ENCODE data around the gene HIVEP1.
A peak's percentile ranks its signal among the peaks of the same experiment; 100 is the strongest.

The HIVEP1 gene

DNA sequence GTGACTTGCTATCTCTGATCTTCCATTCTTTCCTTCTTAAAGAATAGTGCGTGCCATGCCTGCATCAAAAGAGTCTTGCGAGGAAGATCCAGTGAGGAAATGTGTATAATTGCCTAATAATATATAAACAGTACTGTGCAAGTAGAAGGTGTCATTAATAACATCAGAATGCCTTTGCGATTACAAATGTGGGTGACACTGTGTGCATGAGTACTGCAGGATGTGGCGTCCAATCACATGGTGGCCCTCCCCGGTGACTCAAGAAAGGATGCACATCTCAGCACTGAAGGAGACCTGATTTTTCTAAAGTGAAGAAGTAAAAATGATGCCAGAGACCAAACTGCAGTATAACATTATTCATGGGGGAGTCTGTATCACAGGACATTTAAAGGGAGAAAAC, 170.6 kb downstream of the HIVEP1 start:
- no peak for DNase-seq (ENCODE audit: insufficient read length, low spot score)
- no peak for TF ChIP-seq POLR2AphosphoS5 (IDR thresholded peaks at IDR 0.05; ENCODE audit: low read depth, low read length)
- no peak for TF ChIP-seq TAF1 (IDR thresholded peaks at IDR 0.05; ENCODE audit: low read depth, low read length)
- TF ChIP-seq PAX5 (IDR thresholded peaks at IDR 0.05; ENCODE audit: insufficient read depth, low read length, severe bottlenecking): no peak
- TF ChIP-seq POLR2A (IDR thresholded peaks at IDR 0.05; ENCODE audit: low read depth, low read length): no peak
- TF ChIP-seq POU2F2 (IDR thresholded peaks at IDR 0.05; ENCODE audit: low read depth, low read length): no peak
- peak; percentile 51 for FAIRE-seq

DNA sequence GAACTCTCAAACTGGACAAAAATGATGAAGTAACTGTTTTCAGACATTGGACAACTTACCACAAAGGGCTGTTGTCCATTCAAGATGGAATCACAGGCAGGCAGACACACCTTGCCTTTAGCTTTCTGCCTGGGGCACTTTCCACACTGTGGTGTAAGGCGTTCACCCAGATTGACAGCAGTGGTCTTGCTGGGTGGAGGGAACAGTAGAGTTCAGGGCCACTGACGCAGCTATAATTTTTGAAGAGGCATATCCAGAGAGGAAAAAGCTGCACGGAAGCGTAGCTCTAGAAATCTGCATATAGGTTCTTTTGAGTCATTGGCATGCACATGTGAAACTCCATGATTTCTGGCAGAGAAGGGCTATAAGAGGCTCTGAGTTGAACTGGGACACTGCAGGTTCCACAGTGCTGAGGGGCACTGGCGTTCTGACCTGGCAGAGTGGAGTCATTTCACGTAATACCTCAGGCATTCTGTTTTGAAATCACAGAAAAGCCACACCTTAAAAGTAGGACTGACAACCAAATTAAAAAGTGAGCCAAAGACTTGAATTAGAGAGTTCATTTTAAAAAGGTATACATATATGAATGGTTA, 173.1 kb downstream of the HIVEP1 start:
- FAIRE-seq (no peak), DNase-seq (ENCODE audit: insufficient read length, low spot score) (no peak)
- TF ChIP-seq TAF1 (IDR thresholded peaks at IDR 0.05; ENCODE audit: low read depth, low read length) (no peak), POLR2AphosphoS5 (IDR thresholded peaks at IDR 0.05; ENCODE audit: low read depth, low read length) (no peak)

DNA sequence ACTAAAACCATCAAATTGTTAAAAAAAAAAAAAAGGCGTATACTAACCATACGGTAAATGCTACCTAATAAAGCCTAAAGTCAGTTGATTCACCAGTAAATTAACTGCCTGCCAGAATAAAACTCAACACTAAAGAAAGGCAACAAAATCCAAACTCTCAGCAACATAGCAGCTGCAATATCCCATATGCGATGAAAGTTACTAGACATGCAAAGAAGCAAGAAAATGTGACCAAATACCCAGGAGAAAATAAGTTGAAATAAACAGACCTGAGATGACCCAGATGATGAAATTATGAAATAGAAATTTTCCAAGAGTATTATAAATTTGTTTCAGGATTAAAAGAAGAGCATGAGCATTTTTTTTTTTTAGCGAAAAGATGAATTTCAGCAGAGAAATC, 174.4 kb downstream of the HIVEP1 start:
- TF ChIP-seq POLR2AphosphoS5 (IDR thresholded peaks at IDR 0.05; ENCODE audit: low read depth, low read length) (no peak), POU2F2 (IDR thresholded peaks at IDR 0.05; ENCODE audit: low read depth, low read length) (no peak), PAX5 (IDR thresholded peaks at IDR 0.05; ENCODE audit: insufficient read depth, low read length, severe bottlenecking) (no peak), TAF1 (IDR thresholded peaks at IDR 0.05; ENCODE audit: low read depth, low read length) (no peak), POLR2A (IDR thresholded peaks at IDR 0.05; ENCODE audit: low read depth, low read length) (no peak), SPI1 (IDR thresholded peaks at IDR 0.05; ENCODE audit: low read depth, low read length) (no peak)
- FAIRE-seq (no peak), DNase-seq (ENCODE audit: insufficient read length, low spot score) (no peak)

DNA sequence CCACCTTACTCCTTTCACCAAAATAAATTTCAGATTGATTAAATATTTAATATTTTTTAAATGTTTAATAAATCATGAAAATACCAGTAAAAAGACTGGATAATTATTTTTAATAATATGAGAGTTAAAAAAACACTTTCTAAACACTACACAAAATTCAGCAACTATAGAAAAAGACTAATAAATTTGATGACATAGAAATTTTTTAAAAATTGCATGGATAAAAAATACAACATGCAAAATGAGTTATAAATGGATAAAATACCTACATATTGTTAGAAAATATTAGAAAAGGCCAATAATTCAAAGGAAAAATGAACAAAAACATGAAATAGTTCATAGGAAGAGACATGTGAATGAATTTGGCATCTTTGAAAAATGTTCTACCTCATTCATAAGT, 177.0 kb downstream of the HIVEP1 start:
- TF ChIP-seq POLR2A (IDR thresholded peaks at IDR 0.05; ENCODE audit: low read depth, low read length) (no peak), POLR2AphosphoS5 (IDR thresholded peaks at IDR 0.05; ENCODE audit: low read depth, low read length) (no peak), TAF1 (IDR thresholded peaks at IDR 0.05; ENCODE audit: low read depth, low read length) (no peak)
- DNase-seq (ENCODE audit: insufficient read length, low spot score): no peak
- no peak for FAIRE-seq

DNA sequence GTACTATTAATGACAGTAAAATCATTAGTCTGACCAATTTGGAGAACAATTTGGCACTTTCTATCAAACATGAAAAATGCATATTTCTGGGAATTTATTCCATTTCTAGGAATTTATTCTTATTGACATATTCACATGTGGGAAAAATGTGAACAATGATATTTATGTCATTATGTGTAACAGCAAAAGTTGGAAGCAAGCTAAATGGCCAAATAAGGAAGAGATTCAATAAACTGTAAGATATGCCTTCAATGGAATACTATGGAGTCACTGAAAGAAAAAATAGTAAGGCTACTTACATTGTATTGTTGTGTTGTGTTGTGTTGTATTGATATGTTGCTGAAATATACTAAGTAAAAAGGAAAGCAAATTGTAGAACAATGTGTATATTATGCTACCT, 177.5 kb downstream of the HIVEP1 start:
- no peak for FAIRE-seq
- no peak for DNase-seq (ENCODE audit: insufficient read length, low spot score)
- TF ChIP-seq PAX5 (IDR thresholded peaks at IDR 0.05; ENCODE audit: insufficient read depth, low read length, severe bottlenecking): no peak
- TF ChIP-seq SPI1 (IDR thresholded peaks at IDR 0.05; ENCODE audit: low read depth, low read length): no peak
- no peak for TF ChIP-seq TAF1 (IDR thresholded peaks at IDR 0.05; ENCODE audit: low read depth, low read length)
- no peak for TF ChIP-seq POLR2AphosphoS5 (IDR thresholded peaks at IDR 0.05; ENCODE audit: low read depth, low read length)
- no peak for TF ChIP-seq POLR2A (IDR thresholded peaks at IDR 0.05; ENCODE audit: low read depth, low read length)
- no peak for TF ChIP-seq POU2F2 (IDR thresholded peaks at IDR 0.05; ENCODE audit: low read depth, low read length)

DNA sequence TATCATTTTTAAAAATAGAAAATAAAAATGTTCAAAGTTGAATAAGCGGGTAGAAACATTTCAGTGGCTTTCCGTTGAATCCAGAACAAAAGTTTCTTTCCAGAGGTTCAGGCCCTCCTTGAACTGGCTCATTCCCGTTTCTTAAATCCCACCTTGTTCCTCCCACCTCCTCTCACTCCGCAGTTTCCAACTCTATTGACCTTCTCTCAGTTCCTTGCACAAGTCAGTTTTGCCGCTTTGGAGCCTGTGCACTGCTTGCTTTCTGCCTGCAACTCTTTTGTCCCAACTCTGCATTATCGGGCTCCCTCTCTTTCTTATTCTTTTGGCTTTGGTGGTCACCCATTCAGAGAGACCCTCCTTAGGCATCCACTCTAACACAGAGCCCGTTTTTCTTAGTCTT, 178.1 kb downstream of the HIVEP1 start:
- DNase-seq (ENCODE audit: insufficient read length, low spot score) (no peak), FAIRE-seq (no peak)
- TF ChIP-seq PAX5 (IDR thresholded peaks at IDR 0.05; ENCODE audit: insufficient read depth, low read length, severe bottlenecking) (no peak), SPI1 (IDR thresholded peaks at IDR 0.05; ENCODE audit: low read depth, low read length) (no peak), POLR2A (IDR thresholded peaks at IDR 0.05; ENCODE audit: low read depth, low read length) (no peak), POLR2AphosphoS5 (IDR thresholded peaks at IDR 0.05; ENCODE audit: low read depth, low read length) (no peak), TAF1 (IDR thresholded peaks at IDR 0.05; ENCODE audit: low read depth, low read length) (no peak), POU2F2 (IDR thresholded peaks at IDR 0.05; ENCODE audit: low read depth, low read length) (no peak)

DNA sequence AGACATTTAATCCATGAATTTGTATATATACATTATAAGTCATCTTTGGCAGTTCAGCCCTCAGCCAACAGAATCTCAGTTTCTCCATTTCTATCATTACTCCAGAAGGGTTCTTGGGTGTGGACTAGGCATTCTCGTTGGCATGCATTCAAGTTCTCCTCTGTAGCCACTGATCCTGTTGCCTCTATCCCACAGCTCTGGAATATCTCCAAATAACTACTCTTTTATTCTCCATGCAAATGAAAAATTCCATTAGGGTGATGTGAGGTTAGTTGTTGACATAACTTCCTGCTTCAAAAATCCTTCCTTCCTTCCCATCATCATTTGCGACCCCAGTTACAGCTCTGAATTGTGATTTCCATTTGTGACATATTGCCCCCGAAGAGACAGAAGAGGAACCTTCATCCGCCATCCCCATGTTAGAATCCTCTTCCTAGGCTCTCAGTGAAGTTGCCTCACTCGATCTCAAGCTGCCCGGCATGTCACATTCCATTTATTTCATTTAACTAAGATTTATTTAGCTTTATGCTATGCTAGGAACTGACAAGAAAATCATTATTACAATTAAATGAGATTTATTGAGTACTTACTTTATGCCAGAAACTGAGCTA, 184.3 kb downstream of the HIVEP1 start:
- no peak for DNase-seq (ENCODE audit: insufficient read length, low spot score)
- FAIRE-seq: no peak
- TF ChIP-seq POU2F2 (IDR thresholded peaks at IDR 0.05; ENCODE audit: low read depth, low read length) (no peak), SPI1 (IDR thresholded peaks at IDR 0.05; ENCODE audit: low read depth, low read length) (no peak), POLR2AphosphoS5 (IDR thresholded peaks at IDR 0.05; ENCODE audit: low read depth, low read length) (no peak), POLR2A (IDR thresholded peaks at IDR 0.05; ENCODE audit: low read depth, low read length) (no peak)

DNA sequence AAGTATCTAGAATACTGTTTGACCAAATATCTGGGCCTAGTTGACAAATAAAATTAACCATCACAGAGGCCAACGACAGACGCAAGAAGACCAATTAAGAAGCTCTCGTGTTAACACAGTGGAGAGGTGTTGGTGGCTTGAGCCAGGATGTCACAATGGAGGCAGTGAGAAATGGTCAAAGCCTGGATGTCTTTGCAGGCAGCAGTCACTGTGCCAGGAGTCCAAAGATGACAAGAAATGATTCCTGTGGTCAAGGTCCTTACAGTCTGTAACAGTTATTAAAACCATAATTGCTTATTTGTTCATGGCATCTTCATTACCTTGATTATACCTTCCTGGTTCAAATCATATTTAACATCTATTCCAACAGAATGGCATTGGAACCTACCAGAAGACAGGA, 186.7 kb downstream of the HIVEP1 start:
- TF ChIP-seq SPI1 (IDR thresholded peaks at IDR 0.05; ENCODE audit: low read depth, low read length) (no peak), PAX5 (IDR thresholded peaks at IDR 0.05; ENCODE audit: insufficient read depth, low read length, severe bottlenecking) (no peak), POLR2AphosphoS5 (IDR thresholded peaks at IDR 0.05; ENCODE audit: low read depth, low read length) (no peak), POLR2A (IDR thresholded peaks at IDR 0.05; ENCODE audit: low read depth, low read length) (no peak), POU2F2 (IDR thresholded peaks at IDR 0.05; ENCODE audit: low read depth, low read length) (no peak), TAF1 (IDR thresholded peaks at IDR 0.05; ENCODE audit: low read depth, low read length) (no peak)
- peak; percentile 16 for FAIRE-seq
- no peak for DNase-seq (ENCODE audit: insufficient read length, low spot score)

DNA sequence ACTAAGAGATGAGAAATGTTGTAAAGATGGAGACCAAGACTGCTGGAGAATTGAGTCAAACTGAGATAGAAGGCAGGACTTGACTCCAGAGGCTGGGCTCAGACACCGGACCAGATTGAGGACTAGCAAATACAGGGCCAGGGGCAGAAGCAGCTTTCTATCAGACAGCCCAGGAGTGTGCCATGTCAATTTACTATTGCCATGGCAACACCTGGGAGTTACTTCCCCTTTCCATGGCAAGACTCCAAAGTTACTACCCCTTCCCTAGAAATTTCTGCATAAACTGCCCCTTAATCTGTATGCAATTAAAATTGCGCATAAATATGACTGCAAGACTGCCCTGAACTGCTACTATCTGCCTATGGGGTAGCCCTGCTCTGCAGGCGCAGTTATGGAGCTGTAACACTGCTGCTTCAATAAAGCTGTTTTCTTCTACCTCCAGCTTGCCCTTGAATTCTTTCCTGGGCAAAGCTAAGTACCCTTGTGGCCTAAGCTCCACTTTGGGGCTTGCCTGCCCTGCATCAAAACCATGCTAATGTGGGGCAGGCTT, 188.0 kb downstream of the HIVEP1 start:
- TF ChIP-seq PAX5 (IDR thresholded peaks at IDR 0.05; ENCODE audit: insufficient read depth, low read length, severe bottlenecking): no peak
- TF ChIP-seq SPI1 (IDR thresholded peaks at IDR 0.05; ENCODE audit: low read depth, low read length): no peak
- no peak for TF ChIP-seq POLR2AphosphoS5 (IDR thresholded peaks at IDR 0.05; ENCODE audit: low read depth, low read length)
- no peak for TF ChIP-seq POU2F2 (IDR thresholded peaks at IDR 0.05; ENCODE audit: low read depth, low read length)
- no peak for TF ChIP-seq TAF1 (IDR thresholded peaks at IDR 0.05; ENCODE audit: low read depth, low read length)
- no peak for TF ChIP-seq POLR2A (IDR thresholded peaks at IDR 0.05; ENCODE audit: low read depth, low read length)
- no peak for FAIRE-seq
- DNase-seq (ENCODE audit: insufficient read length, low spot score): no peak

DNA sequence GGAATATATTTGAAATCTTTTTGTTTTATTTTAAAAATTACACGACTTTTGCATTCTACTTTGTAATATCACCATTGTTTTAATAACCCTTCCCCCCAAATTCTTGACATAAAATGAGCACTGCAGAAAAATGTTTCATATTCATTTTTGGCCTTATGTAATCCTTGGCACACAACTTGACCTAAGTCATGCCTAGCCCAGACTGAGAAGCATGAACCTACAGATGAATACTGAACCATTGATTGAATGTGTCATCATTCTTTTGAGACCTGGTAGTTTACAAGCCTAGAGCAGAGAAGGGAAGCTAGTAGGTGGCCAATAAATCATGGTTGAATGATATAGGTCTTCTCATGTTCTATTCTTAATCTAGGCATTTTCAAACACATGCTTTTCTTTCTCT, 188.6 kb downstream of the HIVEP1 start:
- DNase-seq (ENCODE audit: insufficient read length, low spot score) (no peak), FAIRE-seq (no peak)
- TF ChIP-seq POU2F2 (IDR thresholded peaks at IDR 0.05; ENCODE audit: low read depth, low read length) (no peak), POLR2AphosphoS5 (IDR thresholded peaks at IDR 0.05; ENCODE audit: low read depth, low read length) (no peak), TAF1 (IDR thresholded peaks at IDR 0.05; ENCODE audit: low read depth, low read length) (no peak), POLR2A (IDR thresholded peaks at IDR 0.05; ENCODE audit: low read depth, low read length) (no peak), PAX5 (IDR thresholded peaks at IDR 0.05; ENCODE audit: insufficient read depth, low read length, severe bottlenecking) (no peak), SPI1 (IDR thresholded peaks at IDR 0.05; ENCODE audit: low read depth, low read length) (no peak)

All from GM12891 (cell line).